ENCODE data around the gene SLC12A4. TPM values are rescaled to one million over a fixed set of nuclear protein-coding genes. Genes with fewer than 3 reads are reported as not detected.
A peak's percentile ranks its signal among the peaks of the same experiment; 100 is the strongest.

Gene SLC12A4
- total and polyA plus RNA-seq, 4 donors = 32.9 to 103 (median 65.9) TPM

DNA sequence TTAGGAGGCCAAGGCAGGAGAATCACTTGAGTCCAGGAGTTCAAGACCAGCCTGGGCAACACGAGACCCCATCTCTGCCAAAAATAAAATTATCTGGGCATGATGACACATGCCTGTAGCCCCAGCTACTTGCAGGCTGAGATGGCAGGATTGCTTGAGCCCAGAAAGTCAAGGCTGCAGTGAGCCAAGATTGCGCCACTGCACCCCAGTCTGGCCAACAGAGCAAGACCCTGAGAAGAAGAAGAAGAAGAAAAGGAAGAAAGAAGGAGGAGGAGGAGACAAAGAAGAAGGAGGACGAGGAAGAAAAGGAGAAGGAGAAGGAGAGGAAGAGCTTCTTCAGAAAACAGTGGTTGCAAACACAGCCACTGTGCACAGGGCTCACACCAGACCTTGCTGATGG lies 20.2 kb upstream of the SLC12A4 start:
- H3K9me3 ChIP-seq (ENCODE audit: control insufficient read depth in 4 of 4, insufficient read depth in 3 of 4, low read length in 3 of 4) = no peaks in the 10 kb centered on the region
- TF ChIP-seq, protein P1, sequence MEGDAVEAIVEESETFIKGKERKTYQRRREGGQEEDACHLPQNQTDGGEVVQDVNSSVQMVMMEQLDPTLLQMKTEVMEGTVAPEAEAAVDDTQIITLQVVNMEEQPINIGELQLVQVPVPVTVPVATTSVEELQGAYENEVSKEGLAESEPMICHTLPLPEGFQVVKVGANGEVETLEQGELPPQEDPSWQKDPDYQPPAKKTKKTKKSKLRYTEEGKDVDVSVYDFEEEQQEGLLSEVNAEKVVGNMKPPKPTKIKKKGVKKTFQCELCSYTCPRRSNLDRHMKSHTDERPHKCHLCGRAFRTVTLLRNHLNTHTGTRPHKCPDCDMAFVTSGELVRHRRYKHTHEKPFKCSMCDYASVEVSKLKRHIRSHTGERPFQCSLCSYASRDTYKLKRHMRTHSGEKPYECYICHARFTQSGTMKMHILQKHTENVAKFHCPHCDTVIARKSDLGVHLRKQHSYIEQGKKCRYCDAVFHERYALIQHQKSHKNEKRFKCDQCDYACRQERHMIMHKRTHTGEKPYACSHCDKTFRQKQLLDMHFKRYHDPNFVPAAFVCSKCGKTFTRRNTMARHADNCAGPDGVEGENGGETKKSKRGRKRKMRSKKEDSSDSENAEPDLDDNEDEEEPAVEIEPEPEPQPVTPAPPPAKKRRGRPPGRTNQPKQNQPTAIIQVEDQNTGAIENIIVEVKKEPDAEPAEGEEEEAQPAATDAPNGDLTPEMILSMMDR (IDR thresholded peaks at IDR 0.05; ENCODE audit: control extremely low read depth, extremely low read depth) = no peak
- H3K9ac ChIP-seq (ENCODE audit: insufficient read depth in 1 of 2, low read length in 2 of 2) = no peak overlapping the region
- ATAC-seq (ENCODE audit: insufficient read depth, low FRiP score) (no peak), DNase-seq (no peak)
- H3K4me3 ChIP-seq = no peak overlapping the region
- WGBS, 2 donors = 70 to 74% methylated on average over 3 of the region's 3 CpGs
- no peaks in the 10 kb centered on the region for H3K36me3 ChIP-seq (ENCODE audit: control insufficient read depth in 4 of 4, insufficient read depth in 4 of 4, low read length in 4 of 4)
- no peaks in the 10 kb centered on the region for H3K27me3 ChIP-seq (ENCODE audit: control insufficient read depth in 3 of 3, insufficient read depth in 3 of 3, low read length in 2 of 3)
- H3K4me1 ChIP-seq (ENCODE audit: control insufficient read depth in 5 of 5, insufficient read depth in 5 of 5, low read length in 5 of 5) = peaks cover 0 to 7% (median 0%) of the 10 kb centered on the region in 5 donors
- no peak overlapping the region for H3K27ac ChIP-seq (ENCODE audit: low read depth in 1 of 2, low read length in 1 of 2)

DNA sequence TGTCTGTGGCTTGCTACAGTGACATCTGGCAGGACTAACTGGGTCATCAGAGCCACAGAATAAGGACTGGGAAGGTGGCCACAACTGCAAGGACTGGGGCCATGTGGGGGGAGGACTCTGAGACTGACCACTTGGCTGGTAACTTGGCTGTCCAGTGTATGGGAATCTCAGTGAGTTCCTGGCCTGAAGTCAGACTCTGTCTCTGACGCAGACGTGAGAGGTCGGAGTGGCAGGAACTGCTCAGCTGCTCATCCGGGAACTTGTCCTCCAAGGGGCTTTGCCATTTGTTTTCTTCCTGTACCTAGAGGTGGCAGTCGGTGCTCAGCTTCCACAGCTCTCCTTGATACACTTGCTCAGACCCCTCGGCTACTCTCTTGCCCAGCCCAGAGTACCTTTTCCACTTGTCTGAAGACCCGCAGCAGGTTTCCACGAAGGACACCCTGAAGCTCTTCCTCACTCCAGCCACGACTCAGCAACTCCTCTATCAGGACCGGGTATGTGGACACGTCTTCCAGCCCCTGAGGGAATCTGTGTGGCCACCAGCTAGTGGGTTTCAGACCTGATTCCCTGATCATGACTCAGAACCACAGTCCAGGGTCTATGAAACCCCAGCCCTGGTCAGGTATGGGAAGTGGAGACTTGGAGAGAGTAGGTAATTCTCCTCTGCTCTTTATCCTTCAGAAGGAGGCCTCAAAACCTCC lies 19.2 kb upstream of the SLC12A4 start:
- ATAC-seq (ENCODE audit: insufficient read depth, low FRiP score) = no peak
- H3K9me3 ChIP-seq (ENCODE audit: control insufficient read depth in 4 of 4, insufficient read depth in 3 of 4, low read length in 3 of 4) = no peaks in the 10 kb centered on the region
- TF ChIP-seq, protein P1 (IDR thresholded peaks at IDR 0.05; ENCODE audit: control extremely low read depth, extremely low read depth) = no peak
- H3K27me3 ChIP-seq (ENCODE audit: control insufficient read depth in 3 of 3, insufficient read depth in 3 of 3, low read length in 2 of 3) = no peaks in the 10 kb centered on the region
- H3K4me1 ChIP-seq (ENCODE audit: control insufficient read depth in 5 of 5, insufficient read depth in 5 of 5, low read length in 5 of 5) = peaks cover 0 to 7% (median 0%) of the 10 kb centered on the region in 5 donors
- 60 to 65% methylated on average over 11 of the region's 11 CpGs for WGBS, 2 donors
- DNase-seq = peak in 1 of 3 donors; percentile 41
- H3K9ac ChIP-seq (ENCODE audit: insufficient read depth in 1 of 2, low read length in 2 of 2) = no peak overlapping the region
- H3K27ac ChIP-seq (ENCODE audit: low read depth in 1 of 2, low read length in 1 of 2) = peak overlapping the region in 1 of 2 donors; percentile 23
- no peaks in the 10 kb centered on the region for H3K36me3 ChIP-seq (ENCODE audit: control insufficient read depth in 4 of 4, insufficient read depth in 4 of 4, low read length in 4 of 4)
- no peak overlapping the region for H3K4me3 ChIP-seq

DNA sequence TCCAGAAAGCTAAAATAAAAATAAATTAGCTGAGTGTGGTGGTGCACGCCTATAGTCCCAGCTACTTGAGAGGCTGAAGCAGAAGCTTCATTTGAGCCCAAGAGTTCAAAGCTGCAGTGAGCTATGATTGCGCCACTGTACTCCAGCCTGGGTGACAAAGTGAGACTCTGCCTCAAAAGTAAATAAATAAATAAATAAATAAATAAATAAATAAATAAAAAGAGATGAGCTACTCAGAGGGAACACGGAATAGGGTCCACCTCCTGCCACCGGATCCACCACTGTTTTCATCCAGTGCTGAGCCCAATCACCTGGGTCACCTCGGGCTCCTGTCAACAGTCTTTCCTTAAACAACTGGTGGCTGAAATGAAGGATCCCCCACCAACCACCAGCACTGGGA lies 18.5 kb upstream of the SLC12A4 start:
- no peak for DNase-seq
- TF ChIP-seq, protein P1 (IDR thresholded peaks at IDR 0.05; ENCODE audit: control extremely low read depth, extremely low read depth) = no peak
- no peak overlapping the region for H3K27ac ChIP-seq (ENCODE audit: low read depth in 1 of 2, low read length in 1 of 2)

More for the DNA sequence above, 18.5 kb upstream of the SLC12A4 start:
- WGBS, 2 donors = 84 to 89% methylated on average over 5 of the region's 5 CpGs
- H3K36me3 ChIP-seq (ENCODE audit: control insufficient read depth in 4 of 4, insufficient read depth in 4 of 4, low read length in 4 of 4) = no peaks in the 10 kb centered on the region
- no peaks in the 10 kb centered on the region for H3K9me3 ChIP-seq (ENCODE audit: control insufficient read depth in 4 of 4, insufficient read depth in 3 of 4, low read length in 3 of 4)
- no peaks in the 10 kb centered on the region for H3K27me3 ChIP-seq (ENCODE audit: control insufficient read depth in 3 of 3, insufficient read depth in 3 of 3, low read length in 2 of 3)
- no peak overlapping the region for H3K9ac ChIP-seq (ENCODE audit: insufficient read depth in 1 of 2, low read length in 2 of 2)
- no peak overlapping the region for H3K4me3 ChIP-seq
- ATAC-seq (ENCODE audit: insufficient read depth, low FRiP score) = no peak
- peaks cover 0 to 7% (median 0%) of the 10 kb centered on the region in 5 donors for H3K4me1 ChIP-seq (ENCODE audit: control insufficient read depth in 5 of 5, insufficient read depth in 5 of 5, low read length in 5 of 5)

All from lung (tissue), 12 donors.